ENCODE measurements around the gene THAP2.
A peak's percentile ranks its signal among the peaks of the same experiment; 100 is the strongest.

THAP2 gene

GRCh38 chr12:71639341-71639760 lies 24.8 kb upstream of the THAP2 start:
- no peaks in the 10 kb centered on the region for H3K9me3 ChIP-seq (ENCODE audit: low read depth, low read length)
- no peak for DNase-seq (ENCODE audit: low read depth, low spot score)
- H3K9ac ChIP-seq (ENCODE audit: insufficient read length), result no peak overlapping the region
- peaks cover 83% of the 10 kb centered on the region for H3K36me3 ChIP-seq (ENCODE audit: insufficient read depth, low read length)
- TF ChIP-seq EZH2 (IDR thresholded peaks at IDR 0.05) (no peak), FOXP2 (optimal IDR thresholded peaks at IDR 0.05; ENCODE audit: control extremely low read depth, extremely low read length, insufficient read depth) (no peak), POLR2AphosphoS5 (IDR thresholded peaks at IDR 0.05; ENCODE audit: borderline replicate concordance, low read depth, low read length) (no peak)
- H3K4me3 ChIP-seq, result no peak overlapping the region
- no peak overlapping the region for H3K27ac ChIP-seq

GRCh38 chr12:71640316-71640715 lies 23.8 kb upstream of the THAP2 start:
- DNase-seq (ENCODE audit: low read depth, low spot score), result no peak
- no peaks in the 10 kb centered on the region for H3K9me3 ChIP-seq (ENCODE audit: low read depth, low read length)
- H3K36me3 ChIP-seq (ENCODE audit: insufficient read depth, low read length), result peaks cover 83% of the 10 kb centered on the region
- H3K4me3 ChIP-seq, result no peak overlapping the region
- H3K27ac ChIP-seq, result no peak overlapping the region
- no peak overlapping the region for H3K9ac ChIP-seq (ENCODE audit: insufficient read length)
- TF ChIP-seq POLR2AphosphoS5 (IDR thresholded peaks at IDR 0.05; ENCODE audit: borderline replicate concordance, low read depth, low read length), result no peak
- no peak for TF ChIP-seq EZH2 (IDR thresholded peaks at IDR 0.05)
- TF ChIP-seq FOXP2 (optimal IDR thresholded peaks at IDR 0.05; ENCODE audit: control extremely low read depth, extremely low read length, insufficient read depth), result no peak

- no peak for DNase-seq (ENCODE audit: low read depth, low spot score)
- no peak overlapping the region for H3K9ac ChIP-seq (ENCODE audit: insufficient read length)
- H3K36me3 ChIP-seq (ENCODE audit: insufficient read depth, low read length), result peaks cover 85% of the 10 kb centered on the region
- TF ChIP-seq FOXP2 (optimal IDR thresholded peaks at IDR 0.05; ENCODE audit: control extremely low read depth, extremely low read length, insufficient read depth), result no peak
- TF ChIP-seq POLR2AphosphoS5 (IDR thresholded peaks at IDR 0.05; ENCODE audit: borderline replicate concordance, low read depth, low read length), result no peak
- no peak for TF ChIP-seq EZH2 (IDR thresholded peaks at IDR 0.05)
- no peaks in the 10 kb centered on the region for H3K9me3 ChIP-seq (ENCODE audit: low read depth, low read length)
- no peak overlapping the region for H3K4me3 ChIP-seq
- H3K27ac ChIP-seq, result 0 out of 2 replicates have a peak overlapping the region, but pooled peaks have one; percentile 16
Measured at GRCh38 chr12:71641390-71641789, 22.7 kb upstream of the THAP2 start.

- DNase-seq (ENCODE audit: low read depth, low spot score), result no peak
- no peak overlapping the region for H3K27ac ChIP-seq
- TF ChIP-seq EZH2 (IDR thresholded peaks at IDR 0.05) (no peak), FOXP2 (optimal IDR thresholded peaks at IDR 0.05; ENCODE audit: control extremely low read depth, extremely low read length, insufficient read depth) (no peak), POLR2AphosphoS5 (IDR thresholded peaks at IDR 0.05; ENCODE audit: borderline replicate concordance, low read depth, low read length) (no peak)
- H3K9me3 ChIP-seq (ENCODE audit: low read depth, low read length), result no peaks in the 10 kb centered on the region
- H3K9ac ChIP-seq (ENCODE audit: insufficient read length), result no peak overlapping the region
- H3K36me3 ChIP-seq (ENCODE audit: insufficient read depth, low read length), result peaks cover 88% of the 10 kb centered on the region
- H3K4me3 ChIP-seq, result no peak overlapping the region
Measured at GRCh38 chr12:71642264-71642663, 21.8 kb upstream of the THAP2 start.

- no peak overlapping the region for H3K27ac ChIP-seq
- DNase-seq (ENCODE audit: low read depth, low spot score), result no peak
Measured at GRCh38 chr12:71645268-71645667, 18.8 kb upstream of the THAP2 start.

GRCh38 chr12:71646512-71646911 lies 17.6 kb upstream of the THAP2 start:
- DNase-seq (ENCODE audit: low read depth, low spot score), result no peak
- Histone ChIP-seq H3K9ac (ENCODE audit: insufficient read length) (no peak overlapping the region), H3K27ac (no peak overlapping the region), H3K4me3 (no peak overlapping the region), H3K9me3 (ENCODE audit: low read depth, low read length) (no peaks in the 10 kb centered on the region), H3K36me3 (ENCODE audit: insufficient read depth, low read length) (peaks cover 94% of the 10 kb centered on the region)
- TF ChIP-seq EZH2 (IDR thresholded peaks at IDR 0.05), result no peak

More at GRCh38 chr12:71645268-71645667, 18.8 kb upstream of the THAP2 start:
- TF ChIP-seq POLR2AphosphoS5 (IDR thresholded peaks at IDR 0.05; ENCODE audit: borderline replicate concordance, low read depth, low read length) (no peak), FOXP2 (optimal IDR thresholded peaks at IDR 0.05; ENCODE audit: control extremely low read depth, extremely low read length, insufficient read depth) (no peak), EZH2 (IDR thresholded peaks at IDR 0.05) (no peak)
- H3K36me3 ChIP-seq (ENCODE audit: insufficient read depth, low read length), result peaks cover 91% of the 10 kb centered on the region
- no peak overlapping the region for H3K9ac ChIP-seq (ENCODE audit: insufficient read length)
- no peaks in the 10 kb centered on the region for H3K9me3 ChIP-seq (ENCODE audit: low read depth, low read length)
- no peak overlapping the region for H3K4me3 ChIP-seq

GRCh38 chr12:71648537-71648936 lies 15.6 kb upstream of the THAP2 start:
- Histone ChIP-seq H3K9ac (ENCODE audit: insufficient read length) (no peak overlapping the region), H3K27ac (no peak overlapping the region), H3K4me3 (no peak overlapping the region), H3K9me3 (ENCODE audit: low read depth, low read length) (peaks cover 5% of the 10 kb centered on the region; the same call in 1 of the 2 replicates), H3K36me3 (ENCODE audit: insufficient read depth, low read length) (peaks cover 95% of the 10 kb centered on the region)
- TF ChIP-seq POLR2AphosphoS5 (IDR thresholded peaks at IDR 0.05; ENCODE audit: borderline replicate concordance, low read depth, low read length) (no peak), FOXP2 (optimal IDR thresholded peaks at IDR 0.05; ENCODE audit: control extremely low read depth, extremely low read length, insufficient read depth) (no peak)
- DNase-seq (ENCODE audit: low read depth, low spot score), result no peak

GRCh38 chr12:71649401-71649800 lies 14.7 kb upstream of the THAP2 start:
- DNase-seq (ENCODE audit: low read depth, low spot score), result no peak
- Histone ChIP-seq H3K27ac (no peak overlapping the region), H3K36me3 (ENCODE audit: insufficient read depth, low read length) (peaks cover 95% of the 10 kb centered on the region), H3K9ac (ENCODE audit: insufficient read length) (no peak overlapping the region), H3K9me3 (ENCODE audit: low read depth, low read length) (peaks cover 5% of the 10 kb centered on the region; the same call in 1 of the 2 replicates), H3K4me3 (no peak overlapping the region)
- no peak for TF ChIP-seq POLR2AphosphoS5 (IDR thresholded peaks at IDR 0.05; ENCODE audit: borderline replicate concordance, low read depth, low read length)
- TF ChIP-seq FOXP2 (optimal IDR thresholded peaks at IDR 0.05; ENCODE audit: control extremely low read depth, extremely low read length, insufficient read depth), result no peak
- no peak for TF ChIP-seq EZH2 (IDR thresholded peaks at IDR 0.05)

- no peak for DNase-seq (ENCODE audit: low read depth, low spot score)
- no peak overlapping the region for H3K4me3 ChIP-seq
- H3K36me3 ChIP-seq (ENCODE audit: insufficient read depth, low read length), result peaks cover 90% of the 10 kb centered on the region
- H3K9me3 ChIP-seq (ENCODE audit: low read depth, low read length), result peaks cover 5% of the 10 kb centered on the region; the same call in 1 of the 2 replicates
- no peak overlapping the region for H3K9ac ChIP-seq (ENCODE audit: insufficient read length)
- H3K27ac ChIP-seq, result no peak overlapping the region
- TF ChIP-seq FOXP2 (optimal IDR thresholded peaks at IDR 0.05; ENCODE audit: control extremely low read depth, extremely low read length, insufficient read depth) (no peak), EZH2 (IDR thresholded peaks at IDR 0.05) (no peak), POLR2AphosphoS5 (IDR thresholded peaks at IDR 0.05; ENCODE audit: borderline replicate concordance, low read depth, low read length) (no peak)
Measured at GRCh38 chr12:71652656-71653055, 11.4 kb upstream of the THAP2 start.

Data from SK-N-MC (cell line).